A549 treated with AZD9567 at 1 μM for 4 hours (cell line): Measurements from ENCODE around the gene SACS. TPM values are rescaled to one million over a fixed set of nuclear protein-coding genes. Genes with fewer than 3 reads are reported as not detected.

Experiments used
- total RNA-seq: library from RNA; stranded (reverse); fragments of 200-300 nt; extraction: Qiagen RNA extraction; gene quantifications from 5 replicates; pipeline ENCODE4 v1.2.3, GENCODE V29; 2022; ENCODE audit not compliant: insufficient read depth

Gene SACS, protein sequence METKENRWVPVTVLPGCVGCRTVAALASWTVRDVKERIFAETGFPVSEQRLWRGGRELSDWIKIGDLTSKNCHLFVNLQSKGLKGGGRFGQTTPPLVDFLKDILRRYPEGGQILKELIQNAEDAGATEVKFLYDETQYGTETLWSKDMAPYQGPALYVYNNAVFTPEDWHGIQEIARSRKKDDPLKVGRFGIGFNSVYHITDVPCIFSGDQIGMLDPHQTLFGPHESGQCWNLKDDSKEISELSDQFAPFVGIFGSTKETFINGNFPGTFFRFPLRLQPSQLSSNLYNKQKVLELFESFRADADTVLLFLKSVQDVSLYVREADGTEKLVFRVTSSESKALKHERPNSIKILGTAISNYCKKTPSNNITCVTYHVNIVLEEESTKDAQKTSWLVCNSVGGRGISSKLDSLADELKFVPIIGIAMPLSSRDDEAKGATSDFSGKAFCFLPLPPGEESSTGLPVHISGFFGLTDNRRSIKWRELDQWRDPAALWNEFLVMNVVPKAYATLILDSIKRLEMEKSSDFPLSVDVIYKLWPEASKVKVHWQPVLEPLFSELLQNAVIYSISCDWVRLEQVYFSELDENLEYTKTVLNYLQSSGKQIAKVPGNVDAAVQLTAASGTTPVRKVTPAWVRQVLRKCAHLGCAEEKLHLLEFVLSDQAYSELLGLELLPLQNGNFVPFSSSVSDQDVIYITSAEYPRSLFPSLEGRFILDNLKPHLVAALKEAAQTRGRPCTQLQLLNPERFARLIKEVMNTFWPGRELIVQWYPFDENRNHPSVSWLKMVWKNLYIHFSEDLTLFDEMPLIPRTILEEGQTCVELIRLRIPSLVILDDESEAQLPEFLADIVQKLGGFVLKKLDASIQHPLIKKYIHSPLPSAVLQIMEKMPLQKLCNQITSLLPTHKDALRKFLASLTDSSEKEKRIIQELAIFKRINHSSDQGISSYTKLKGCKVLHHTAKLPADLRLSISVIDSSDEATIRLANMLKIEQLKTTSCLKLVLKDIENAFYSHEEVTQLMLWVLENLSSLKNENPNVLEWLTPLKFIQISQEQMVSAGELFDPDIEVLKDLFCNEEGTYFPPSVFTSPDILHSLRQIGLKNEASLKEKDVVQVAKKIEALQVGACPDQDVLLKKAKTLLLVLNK (N-terminal part only)
- total RNA-seq = 8.8 to 14.3 TPM (median 14.1 TPM) in 5 replicates

DNA sequence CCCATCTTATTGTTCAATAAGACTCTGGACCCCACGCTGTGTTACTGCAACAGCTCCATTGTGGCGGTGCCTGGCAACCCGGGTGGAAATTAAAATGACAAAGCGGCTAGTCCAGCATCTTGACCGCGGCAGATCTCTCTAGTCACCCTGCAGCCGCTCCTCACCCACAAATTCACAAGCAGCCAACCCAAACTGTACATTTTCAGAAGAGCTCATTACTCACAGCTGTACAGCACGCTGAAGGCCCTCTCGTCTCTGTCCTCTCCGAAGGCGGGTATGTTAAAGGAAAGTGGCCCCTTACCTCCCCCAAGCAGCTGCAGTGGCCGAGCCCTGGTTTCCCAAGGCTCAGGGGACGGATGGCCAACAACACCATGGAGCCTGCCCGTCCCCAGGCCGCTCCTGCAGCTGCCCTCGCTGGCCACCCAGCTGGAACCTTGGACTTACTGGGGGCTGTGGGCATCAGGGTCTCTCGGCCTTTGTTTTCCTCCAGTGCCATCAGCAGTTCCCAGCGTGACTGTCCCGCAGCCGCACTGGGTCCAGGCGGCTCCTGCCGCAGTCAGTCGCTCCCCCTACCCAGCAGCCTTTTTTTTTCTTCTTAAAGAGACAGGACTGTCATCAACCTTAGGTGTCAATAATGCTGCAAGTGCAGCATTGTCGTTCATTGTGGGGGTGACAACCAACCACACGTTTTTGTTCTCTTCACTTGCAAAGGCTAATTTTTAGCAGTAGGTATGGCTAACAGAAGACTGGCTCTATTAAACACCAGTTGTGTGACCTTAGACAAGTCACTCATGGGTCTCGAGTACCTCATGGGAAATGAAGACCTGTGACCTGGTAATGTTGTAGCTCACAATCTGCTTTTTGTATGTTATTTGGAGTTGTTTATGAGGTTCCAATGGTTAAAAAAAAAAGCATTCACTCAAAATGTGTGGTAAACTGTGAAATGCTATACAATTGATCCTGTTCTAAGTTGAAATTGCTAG lies at the start of gene SACS:
Gene SACS (minus strand): TSS at position 532 of the 983 bp plus-strand sequence. CDS start 22,463 bp downstream, outside the sequence.

Other genes starting within 250 kb of the SACS start
- 1.8 to 4.0 TPM (median 3.4 TPM) in 5 replicates for gene TNFRSF19, start 136.7 kb upstream of the SACS start, total RNA-seq